HFF-Myc (cell line): ENCODE data around the gene CSMD2.

Experiments
- DNase-seq: peaks from one replicate; pipeline ENCODE4 v3.0.0-alpha.2; 2011; ENCODE audit warnings: low read depth; ENCODE audit errors: extremely low read depth
- H3K4me3 ChIP-seq: replicated peaks from 2 replicates; pipeline ENCODE4 v1.5.1; 2011; ENCODE audit warnings: low read depth, mild to moderate bottlenecking, control low read depth, low read length
- CTCF ChIP-seq: IDR thresholded peaks from 2 replicates; pipeline ENCODE4 v1.5.1; 2012; ENCODE audit warnings: mild to moderate bottlenecking, low read depth, low read length, control low read depth; ENCODE audit errors: missing control alignments

The CSMD2 gene

GRCh38 chr1:33921281-33921680 is 243.7 kb downstream of the CSMD2 start:
- H3K4me3 ChIP-seq = no peak overlapping the region
- no peak for TF ChIP-seq CTCF
- DNase-seq = no peak

GRCh38 chr1:33918368-33918767 is 246.7 kb downstream of the CSMD2 start:
- no peak overlapping the region for H3K4me3 ChIP-seq
- DNase-seq = peak; percentile 36
- no peak for TF ChIP-seq CTCF

- no peak for DNase-seq
- TF ChIP-seq CTCF = no peak
- no peak overlapping the region for H3K4me3 ChIP-seq
Measured at GRCh38 chr1:33916786-33917185, 248.2 kb downstream of the CSMD2 start.

- DNase-seq = no peak
- no peak overlapping the region for H3K4me3 ChIP-seq
- no peak for TF ChIP-seq CTCF
Measured at GRCh38 chr1:33914531-33914930, 250.5 kb downstream of the CSMD2 start.

GRCh38 chr1:33908324-33908956 is 256.6 kb downstream of the CSMD2 start:
- H3K4me3 ChIP-seq = no peak overlapping the region
- DNase-seq = no peak
- no peak for TF ChIP-seq CTCF

GRCh38 chr1:33906156-33906555 is 258.9 kb downstream of the CSMD2 start:
- DNase-seq = no peak
- no peak for TF ChIP-seq CTCF
- no peak overlapping the region for H3K4me3 ChIP-seq

- no peak for TF ChIP-seq CTCF
- no peak overlapping the region for H3K4me3 ChIP-seq
- no peak for DNase-seq
Measured at GRCh38 chr1:33905241-33905640, 259.8 kb downstream of the CSMD2 start.
